HEK293T (cell line): Measurements from ENCODE around the gene INCA1.

Experiments used
- ARNT ChIP-seq: fragments of 450-650 bp; IDR thresholded peaks from 2 replicates; pipeline ENCODE4 v1.6.1; 2017; ENCODE audit warnings: mild to moderate bottlenecking
- CTBP1 ChIP-seq: fragments of 450-650 bp; IDR thresholded peaks from 2 replicates; pipeline ENCODE4 v1.6.1; 2016; ENCODE audit warnings: borderline replicate concordance
- ELF4 ChIP-seq: fragments of 450-650 bp; IDR thresholded peaks from 2 replicates; pipeline ENCODE4 v1.6.1; 2017; ENCODE audit warnings: antibody characterized with exemption
- FOXM1 ChIP-seq: fragments of 450-650 bp; IDR thresholded peaks from 2 replicates; pipeline ENCODE4 v1.6.1; 2017; ENCODE audit warnings: mild to moderate bottlenecking, borderline replicate concordance
- HDGF ChIP-seq: fragments of 450-650 bp; IDR thresholded peaks from 2 replicates; pipeline ENCODE4 v1.6.1; 2017; ENCODE audit warnings: antibody characterized with exemption, borderline replicate concordance
- L3MBTL2 ChIP-seq: fragments of 450-650 bp; conservative IDR thresholded peaks from 2 replicates; pipeline ENCODE4 v1.6.1; 2016; ENCODE audit warnings: mild to moderate bottlenecking
- SP1 ChIP-seq: fragments of 450-650 bp; IDR thresholded peaks from 2 replicates; pipeline ENCODE4 v1.6.1; 2017
- SUZ12 ChIP-seq: fragments of 450-650 bp; IDR thresholded peaks from 2 replicates; pipeline ENCODE4 v1.6.1; 2016; ENCODE audit warnings: mild to moderate bottlenecking
- TARDBP ChIP-seq: fragments of 450-650 bp; IDR thresholded peaks from 2 replicates; pipeline ENCODE4 v1.6.1; 2016
- ZNF384 ChIP-seq: fragments of 450-650 bp; IDR thresholded peaks from 2 replicates; pipeline ENCODE4 v1.6.1; 2016

- TF ChIP-seq SP1 (peak; percentile 94), TARDBP (no peak), SUZ12 (no peak), FOXM1 (no peak), ELF4 (peak; percentile 70), CTBP1 (no peak), ZNF384 (no peak), L3MBTL2 (peak; percentile 31), ARNT (no peak), HDGF (no peak)
Observed at GRCh38 chr17:4939796-4940554, 57.3 kb downstream of the INCA1 start, which contains the start of the genes RNF167 and SLC25A11.
